ENCODE data around the gene IRS1.
"Not testable (repeated sequence)": the region's sequence is repeated elsewhere in the genome, so short reads cannot be mapped to it uniquely, and the experiment has no call there.

The IRS1 gene, protein sequence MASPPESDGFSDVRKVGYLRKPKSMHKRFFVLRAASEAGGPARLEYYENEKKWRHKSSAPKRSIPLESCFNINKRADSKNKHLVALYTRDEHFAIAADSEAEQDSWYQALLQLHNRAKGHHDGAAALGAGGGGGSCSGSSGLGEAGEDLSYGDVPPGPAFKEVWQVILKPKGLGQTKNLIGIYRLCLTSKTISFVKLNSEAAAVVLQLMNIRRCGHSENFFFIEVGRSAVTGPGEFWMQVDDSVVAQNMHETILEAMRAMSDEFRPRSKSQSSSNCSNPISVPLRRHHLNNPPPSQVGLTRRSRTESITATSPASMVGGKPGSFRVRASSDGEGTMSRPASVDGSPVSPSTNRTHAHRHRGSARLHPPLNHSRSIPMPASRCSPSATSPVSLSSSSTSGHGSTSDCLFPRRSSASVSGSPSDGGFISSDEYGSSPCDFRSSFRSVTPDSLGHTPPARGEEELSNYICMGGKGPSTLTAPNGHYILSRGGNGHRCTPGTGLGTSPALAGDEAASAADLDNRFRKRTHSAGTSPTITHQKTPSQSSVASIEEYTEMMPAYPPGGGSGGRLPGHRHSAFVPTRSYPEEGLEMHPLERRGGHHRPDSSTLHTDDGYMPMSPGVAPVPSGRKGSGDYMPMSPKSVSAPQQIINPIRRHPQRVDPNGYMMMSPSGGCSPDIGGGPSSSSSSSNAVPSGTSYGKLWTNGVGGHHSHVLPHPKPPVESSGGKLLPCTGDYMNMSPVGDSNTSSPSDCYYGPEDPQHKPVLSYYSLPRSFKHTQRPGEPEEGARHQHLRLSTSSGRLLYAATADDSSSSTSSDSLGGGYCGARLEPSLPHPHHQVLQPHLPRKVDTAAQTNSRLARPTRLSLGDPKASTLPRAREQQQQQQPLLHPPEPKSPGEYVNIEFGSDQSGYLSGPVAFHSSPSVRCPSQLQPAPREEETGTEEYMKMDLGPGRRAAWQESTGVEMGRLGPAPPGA (N-terminal part only)

DNA sequence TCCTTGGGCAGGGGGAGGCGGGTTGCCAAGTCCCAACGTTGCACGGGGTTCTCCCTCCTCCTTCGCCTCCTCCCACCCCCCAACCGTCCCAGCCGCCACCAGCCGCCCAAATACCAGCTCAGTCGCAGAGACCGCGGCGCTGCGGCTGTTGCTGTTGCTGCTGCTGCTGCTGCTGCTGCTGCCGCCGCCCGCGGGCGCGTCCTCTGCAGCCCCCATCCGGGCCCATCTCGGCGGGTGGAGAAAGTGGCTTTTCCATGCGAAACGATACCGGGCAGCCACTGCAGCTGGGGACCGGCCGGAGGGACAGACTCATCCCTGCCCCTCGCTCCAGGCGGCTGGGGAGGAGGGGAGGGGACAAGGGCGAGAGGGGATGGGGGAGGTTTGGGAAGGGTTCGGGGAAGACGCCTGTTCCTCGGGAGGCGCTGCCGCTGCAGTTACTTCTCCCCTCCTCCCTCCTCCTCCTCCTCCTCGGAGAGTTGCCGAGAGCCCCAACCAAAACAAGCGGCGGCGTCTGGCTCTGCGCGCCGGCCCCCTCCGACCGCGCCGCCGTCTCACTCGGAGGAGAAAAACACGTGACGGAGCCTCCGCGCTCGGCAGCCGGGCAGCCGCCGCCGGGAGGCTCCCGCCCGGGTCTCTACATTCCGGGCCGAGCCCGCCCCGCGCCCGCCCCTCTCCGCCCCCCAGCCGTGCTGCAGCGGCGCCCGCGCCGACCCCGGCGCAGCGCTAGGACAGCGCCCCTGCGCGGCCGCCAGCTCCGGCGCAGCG, at the start of gene IRS1:
Gene IRS1 (minus strand): TSS at position 610 of the 765 bp plus-strand sequence. CDS start 1,082 bp downstream, outside the sequence.
- DNase-seq, result peak; percentile 47

DNA sequence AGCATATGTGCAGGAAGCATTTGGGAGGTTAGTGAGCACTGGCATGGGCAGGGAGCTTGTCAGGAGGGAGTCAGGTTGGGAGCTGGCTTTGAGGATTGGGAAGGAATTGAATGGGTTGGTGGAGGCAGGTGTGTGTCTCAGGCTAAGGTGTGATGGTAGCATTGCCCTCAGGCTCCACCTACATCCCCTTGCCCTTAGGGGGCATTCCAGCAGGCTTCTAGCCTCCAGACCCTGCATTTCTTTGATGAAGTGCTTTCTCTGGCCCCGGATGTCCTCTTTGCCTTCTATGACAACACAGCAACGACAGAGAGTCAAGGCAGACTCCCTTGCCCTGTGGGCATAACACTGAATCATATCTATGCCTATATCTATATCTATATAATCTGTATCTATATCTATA, 49.7 kb upstream of the IRS1 start:
- no peak for DNase-seq

DNA sequence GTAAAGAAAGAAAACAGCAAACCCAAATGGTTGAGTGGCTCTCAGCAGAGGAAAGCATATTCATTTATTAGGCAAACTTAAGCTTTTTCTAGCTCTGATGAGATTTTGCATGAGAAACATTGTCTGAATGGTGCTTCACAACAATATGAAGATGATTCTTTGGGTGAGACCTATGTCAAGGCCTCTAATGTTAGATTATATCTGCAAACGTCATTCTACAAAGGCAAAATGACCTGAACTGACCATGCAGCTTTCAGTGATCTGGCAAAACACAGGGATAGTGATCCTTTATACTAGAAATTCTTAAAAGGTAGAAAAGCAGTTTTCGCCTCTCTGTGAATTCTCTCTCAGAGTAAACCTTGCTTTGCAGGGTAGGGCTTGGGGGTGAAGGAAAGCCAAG, 47.9 kb upstream of the IRS1 start:
- DNase-seq, result no peak

DNA sequence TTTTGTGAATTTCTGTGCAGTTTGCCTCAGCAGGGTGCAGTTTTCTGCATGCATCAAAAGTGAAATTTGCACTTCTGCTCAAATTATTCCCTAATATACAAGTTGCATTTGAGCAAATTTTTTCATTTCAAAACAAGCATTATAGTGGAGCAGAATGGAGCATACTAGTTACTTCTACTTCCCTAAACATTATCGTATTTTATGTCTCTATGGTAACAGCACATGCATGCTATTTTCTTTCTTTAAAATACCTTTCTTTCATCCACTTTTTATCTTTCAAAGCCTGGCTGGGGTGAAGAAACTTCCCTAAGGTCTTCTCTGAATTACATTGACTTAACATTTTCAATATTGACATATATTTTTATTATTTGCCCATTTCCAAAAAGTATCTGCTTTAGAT, 47.5 kb upstream of the IRS1 start:
- DNase-seq, result no peak

DNA sequence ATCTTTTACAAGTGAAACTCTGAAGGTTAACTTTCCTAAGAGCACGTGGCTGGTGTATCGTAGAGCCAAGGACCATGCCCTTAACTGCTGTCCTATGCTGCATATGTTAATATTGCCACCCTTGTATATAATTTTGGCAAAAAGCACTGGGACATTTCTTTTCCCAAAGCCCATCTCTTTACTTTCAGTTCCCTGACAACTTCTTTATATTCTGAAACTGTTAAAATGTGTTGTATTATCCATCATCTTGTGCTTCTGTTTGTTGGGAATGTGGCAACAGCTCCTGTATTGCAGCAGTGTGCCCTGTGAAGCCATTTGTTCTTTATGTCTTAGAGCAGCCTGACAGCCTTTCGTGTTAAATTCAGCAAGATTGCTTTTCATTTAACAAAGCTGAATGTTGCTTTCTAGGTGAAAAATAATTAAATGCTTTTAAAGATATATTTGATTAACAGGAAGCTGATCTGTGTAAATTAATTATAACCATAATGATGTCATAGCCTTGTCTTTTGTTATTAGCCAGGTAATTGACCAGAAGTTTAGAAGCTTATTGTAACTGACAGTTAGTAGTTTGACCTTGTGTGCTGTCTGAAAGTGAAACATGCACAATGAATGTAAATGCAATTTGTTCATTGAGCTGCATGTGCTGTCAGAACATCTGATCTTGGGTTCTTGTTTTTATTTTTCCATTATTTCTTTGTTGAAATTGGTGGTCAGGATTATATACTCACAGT, 45.9 kb upstream of the IRS1 start:
- DNase-seq, result no peak

DNA sequence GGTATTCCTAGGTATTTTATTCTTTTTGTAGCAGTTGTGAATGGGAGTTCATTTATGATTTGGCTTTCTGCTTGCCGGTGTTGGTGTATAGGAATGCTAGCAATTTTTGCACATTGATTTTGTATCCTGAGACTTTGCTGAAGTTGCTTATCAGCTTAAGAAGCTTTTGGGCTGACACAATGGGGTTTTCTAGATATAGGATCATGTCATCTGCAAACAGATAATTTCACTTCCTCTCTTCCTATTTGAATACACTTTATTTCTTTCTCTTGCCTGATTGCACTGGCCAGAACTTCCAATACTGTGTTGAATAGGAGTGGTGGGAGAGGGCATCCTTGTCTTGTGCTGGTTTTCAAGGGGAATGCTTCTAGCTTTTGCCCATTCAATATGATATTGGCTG, 43.4 kb upstream of the IRS1 start:
- DNase-seq, result not testable (repeated sequence)

DNA sequence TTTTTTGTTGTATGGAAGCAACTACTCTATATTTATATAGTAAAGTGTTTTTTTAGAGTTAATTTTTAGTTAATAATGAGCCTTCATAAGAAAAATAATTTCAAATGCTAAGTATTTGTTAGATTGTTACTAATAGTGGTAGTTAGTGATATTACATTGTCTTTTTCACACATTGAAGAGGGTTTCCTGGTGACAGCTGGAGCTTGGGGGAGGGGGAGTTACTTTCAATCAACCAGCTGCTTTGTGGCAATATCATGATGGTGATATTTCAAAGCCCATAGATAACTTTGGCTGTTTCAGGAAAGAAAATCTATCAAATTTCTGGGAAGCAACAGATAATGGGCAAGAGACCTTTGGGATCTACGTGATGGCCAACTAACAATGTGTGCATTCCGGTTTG, 40.3 kb upstream of the IRS1 start:
- no peak for DNase-seq

DNA sequence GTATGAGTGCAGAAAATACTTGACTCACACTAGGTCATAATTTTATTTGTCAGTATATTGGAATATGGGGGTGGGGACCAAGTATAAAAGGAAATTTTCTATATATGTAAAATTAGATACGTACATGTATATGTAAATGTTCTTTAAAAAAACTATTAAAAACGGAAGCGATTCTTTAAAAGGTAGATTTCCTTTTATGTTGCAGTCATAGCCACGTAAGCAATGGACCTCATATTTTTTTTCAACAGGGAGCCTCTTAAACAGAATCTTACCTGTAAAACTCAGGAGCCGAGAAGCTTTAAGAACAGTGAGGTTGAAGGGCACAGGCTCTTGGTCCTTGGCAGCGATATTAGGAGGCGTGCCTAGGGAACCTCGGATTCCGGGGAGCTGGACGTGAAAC, 39.5 kb upstream of the IRS1 start:
- no peak for DNase-seq

DNA sequence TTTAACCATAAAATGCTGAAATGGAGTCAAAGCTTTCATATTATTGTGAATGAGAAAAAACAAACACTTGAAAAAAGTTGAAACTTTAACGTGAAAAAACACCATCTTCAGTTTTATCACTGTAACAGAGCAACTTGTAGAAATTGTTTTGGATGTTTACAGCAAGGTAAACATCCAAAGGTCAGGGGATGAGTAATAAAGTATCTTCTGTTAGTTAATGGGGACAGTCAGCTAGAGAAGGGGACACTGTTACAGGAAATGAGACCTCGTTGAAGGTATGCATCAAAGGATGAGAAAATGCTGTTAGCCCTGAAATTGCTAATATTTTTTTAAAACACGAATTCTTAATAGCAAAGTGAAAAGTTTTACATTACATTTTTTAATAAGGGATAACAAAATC, 39.1 kb upstream of the IRS1 start:
- DNase-seq, result no peak

DNA sequence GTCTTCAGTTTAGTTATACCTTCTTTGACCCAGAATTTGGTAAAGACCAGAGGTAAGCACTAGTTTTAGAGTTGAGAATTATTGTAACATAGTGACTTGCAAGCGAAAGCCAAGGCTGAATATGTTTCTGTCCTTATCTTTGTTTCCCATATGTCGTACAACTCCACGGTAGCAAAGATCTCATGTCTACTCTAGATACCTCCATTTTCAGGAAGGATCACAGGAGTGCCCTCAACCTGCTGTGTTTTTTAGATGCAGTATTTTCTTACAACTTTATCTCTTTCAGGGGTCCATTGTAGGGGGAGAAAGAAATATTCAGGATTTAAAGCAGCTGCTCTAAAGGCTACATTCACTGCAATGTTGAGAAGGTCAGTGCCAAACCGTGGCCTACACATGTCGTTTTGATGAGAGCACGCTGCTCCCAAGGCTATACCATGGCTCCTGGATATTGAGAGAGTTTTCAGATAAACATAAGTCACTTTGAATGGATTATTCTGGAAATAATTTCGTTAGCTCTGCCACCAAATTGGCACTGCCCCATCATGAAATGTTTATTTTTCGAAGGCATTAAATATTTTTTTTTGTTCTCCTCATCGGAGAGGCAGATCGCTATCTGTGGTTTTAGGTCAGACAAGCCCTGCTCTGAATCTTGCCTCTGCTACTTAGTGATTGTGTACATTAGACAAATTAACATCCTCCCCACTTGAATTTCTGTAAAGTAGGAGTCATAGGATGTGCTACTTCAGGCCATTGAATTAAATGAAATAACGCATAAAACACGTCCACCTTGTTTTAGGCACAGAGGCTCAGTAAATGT, 38.4 kb upstream of the IRS1 start:
- no peak for DNase-seq

DNA sequence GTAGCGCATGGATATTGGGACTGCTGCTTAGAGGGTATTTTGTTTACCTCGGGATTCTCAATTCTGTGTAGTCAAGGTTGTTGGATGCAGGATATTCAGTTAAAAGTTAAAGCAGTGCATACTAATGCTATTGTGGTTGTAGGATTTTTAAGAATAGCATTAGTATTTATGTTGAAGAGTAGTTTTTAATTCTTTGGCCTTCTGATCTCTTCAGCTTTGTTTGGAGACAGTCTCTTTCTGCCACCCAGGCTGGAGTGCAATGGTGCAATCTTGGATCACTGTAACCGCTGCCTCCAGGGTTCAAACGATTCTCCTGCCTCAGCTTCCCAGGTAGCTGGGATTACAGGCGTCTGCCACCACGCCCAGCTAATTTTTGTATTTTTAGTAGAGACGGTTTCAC, 37.7 kb upstream of the IRS1 start:
- DNase-seq, result no peak

DNA sequence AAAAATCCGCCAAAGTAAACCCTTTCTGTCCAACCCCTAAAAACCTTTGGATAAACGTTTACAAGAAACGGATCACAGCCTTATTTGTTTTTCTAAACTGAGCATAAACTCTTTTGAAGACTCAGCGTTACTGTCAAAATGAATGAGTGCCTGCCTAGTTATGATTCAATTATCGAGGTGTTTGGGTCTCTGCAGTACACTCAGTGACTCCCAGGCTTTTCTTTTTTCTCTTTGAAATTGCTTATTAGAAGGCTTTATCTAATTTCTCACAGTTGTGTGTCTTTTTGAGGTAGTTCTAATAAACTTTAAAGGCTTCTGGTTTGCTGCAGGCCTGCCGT, 36.9 kb upstream of the IRS1 start:
- no peak for DNase-seq

DNA sequence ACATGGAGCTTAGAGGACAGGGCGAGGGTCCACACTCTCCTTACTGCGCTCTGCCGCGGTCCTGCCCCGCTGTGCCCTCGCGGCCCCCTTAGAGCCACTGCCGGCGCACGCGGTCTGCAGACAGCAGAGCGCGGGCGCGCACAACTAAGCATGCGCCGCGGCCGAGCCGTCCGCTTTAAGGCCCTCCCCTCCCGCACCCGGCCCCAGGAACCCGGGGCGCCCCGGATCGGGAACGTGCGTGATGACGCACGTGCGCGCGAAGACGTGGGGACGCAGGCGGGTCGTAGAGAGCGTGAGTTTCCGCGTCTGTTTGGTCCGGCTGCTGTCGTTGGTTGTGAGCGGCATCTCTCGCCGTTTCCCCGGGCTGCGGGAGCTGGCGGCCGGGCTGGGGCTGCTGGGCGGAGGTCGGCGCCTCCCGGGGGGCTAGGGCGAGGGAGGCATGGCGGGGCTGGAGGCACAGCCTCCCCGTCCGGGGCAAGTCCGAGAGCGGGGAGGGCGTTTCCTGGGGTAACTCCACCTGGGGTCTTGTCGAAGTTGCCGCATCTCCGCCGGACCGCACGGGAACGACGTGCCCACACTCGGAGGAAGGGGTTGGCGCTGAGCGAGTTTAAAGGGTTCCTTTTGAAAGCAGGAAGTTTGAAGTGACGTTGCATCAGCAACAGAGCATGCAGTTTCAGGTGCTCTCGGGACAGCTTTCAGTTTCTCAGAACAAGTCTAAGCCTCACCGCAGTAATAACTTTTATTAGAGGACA, 36.4 kb upstream of the IRS1 start, which contains the start of gene RHBDD1:
Gene RHBDD1 (plus strand): TSS at position 259 of the 752 bp plus-strand sequence. CDS start 28,640 bp downstream, outside the sequence.
- peak; percentile 92 for DNase-seq

DNA sequence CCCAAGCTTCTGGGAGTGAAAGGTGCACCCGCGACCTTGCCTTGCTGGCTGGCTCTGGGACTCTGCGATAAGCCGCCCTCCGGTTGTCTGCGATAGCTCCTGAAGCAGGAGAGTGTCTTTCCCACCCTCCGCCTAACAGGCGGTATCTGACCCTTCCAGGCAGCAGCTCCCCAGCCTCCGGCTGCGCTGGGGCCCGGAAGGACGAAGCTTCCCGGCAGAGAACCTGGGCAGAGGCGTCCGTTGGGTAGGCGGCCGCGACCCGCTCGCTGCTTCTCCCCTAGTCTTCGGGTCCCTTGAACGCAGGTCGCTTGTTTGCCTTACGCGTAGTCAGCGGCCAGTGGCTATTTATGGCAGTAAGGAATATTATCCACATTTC, 35.8 kb upstream of the IRS1 start:
- DNase-seq, result no peak

DNA sequence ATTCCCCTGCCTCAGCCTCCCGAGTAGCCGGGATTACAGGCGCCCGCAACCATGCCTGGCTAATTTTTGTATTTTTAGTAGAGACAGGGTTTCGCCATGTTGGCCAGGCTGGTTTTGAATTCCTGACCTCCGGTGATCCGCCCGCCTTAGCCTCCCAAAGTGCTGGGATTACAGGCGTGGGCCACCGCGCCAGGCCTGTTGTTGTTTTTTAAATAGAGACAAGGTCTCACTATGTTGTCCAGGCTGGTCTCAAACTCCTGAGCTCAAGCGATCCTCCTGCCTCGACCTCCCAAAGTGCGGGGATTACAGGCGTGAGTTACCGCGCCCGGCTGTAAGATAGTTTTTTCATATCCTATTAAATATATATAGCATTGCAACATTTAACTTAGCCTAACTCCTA, 35.3 kb upstream of the IRS1 start:
- not testable (repeated sequence) for DNase-seq

DNA sequence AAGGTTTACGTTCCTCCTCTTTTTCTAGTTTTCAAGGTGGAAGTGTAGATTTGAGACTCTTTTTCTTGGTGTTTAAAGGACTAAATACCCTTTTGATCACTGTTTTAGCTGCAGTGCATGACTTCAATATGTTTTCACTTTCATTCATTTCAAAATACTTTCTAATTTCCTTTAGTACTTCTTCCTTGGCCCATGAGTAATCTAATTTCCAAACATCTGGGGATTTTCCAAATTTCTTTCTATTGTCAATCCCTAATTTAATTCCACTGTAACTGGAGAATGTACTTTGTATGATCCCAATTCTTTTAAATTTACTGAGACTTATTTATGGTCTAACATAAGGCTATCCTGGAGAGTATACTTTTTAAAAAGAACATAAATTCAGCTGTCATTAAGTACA, 32.4 kb upstream of the IRS1 start:
- DNase-seq, result no peak

DNA sequence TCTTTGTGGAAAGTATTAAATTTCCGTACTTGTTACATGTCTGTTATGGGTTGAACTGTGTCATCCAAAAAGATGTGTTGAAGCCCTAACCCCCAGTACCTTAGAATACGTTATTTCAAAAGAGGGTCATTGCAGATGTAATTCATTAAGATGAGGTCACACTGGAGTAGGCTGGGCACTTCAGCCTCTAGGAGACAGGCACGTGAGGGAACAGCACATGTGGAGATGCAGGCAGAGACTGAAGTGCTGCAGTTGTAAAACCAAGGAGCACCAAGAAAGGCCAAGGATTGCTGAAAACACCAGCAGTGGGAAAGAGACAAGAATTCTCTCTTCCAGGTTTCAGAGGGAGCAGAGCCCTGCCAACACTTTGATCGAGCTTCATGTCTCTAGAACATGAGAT, 31.6 kb upstream of the IRS1 start:
- no peak for DNase-seq

DNA sequence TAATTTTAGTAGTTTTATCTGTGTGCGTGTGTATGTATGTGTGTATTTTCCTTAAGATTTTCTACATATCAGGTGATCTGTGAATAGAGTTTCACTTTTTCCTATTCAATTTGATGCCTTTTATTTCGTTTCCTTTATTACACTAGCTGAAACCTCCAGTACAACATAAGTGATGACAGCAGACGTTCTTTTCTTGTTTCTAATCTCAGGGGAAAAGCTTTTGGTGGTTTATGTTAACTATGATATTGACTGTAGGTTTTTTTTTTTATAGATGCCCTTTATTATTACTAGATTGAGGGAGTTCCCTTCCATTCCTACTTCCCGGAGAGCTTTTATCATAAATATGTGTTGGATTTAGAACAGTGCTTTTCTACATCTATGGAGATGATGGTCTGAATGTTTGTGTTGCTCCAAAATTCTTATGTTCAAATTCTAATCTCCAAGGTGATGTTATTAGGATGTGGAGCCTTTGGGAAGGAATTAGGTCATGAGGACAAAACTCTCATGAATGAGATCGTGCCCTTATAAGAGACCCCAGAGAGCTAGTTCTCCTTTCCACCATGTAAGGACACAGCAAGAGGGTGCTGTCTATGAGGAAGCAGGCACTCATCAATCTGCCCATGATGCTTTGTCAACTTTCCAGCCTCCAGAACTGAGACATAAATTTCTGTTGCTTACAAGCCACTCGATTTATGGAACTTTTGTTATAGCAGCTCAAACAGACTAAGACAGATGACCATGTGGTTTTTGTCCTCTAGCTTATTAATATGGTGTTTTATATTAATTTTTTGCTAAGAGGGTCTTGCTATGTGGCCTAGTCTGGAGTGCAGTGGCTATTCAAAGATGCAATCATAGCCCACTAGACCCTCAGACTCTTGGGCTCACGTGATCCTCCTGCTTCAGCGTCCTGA, 30.4 kb upstream of the IRS1 start:
- DNase-seq, result no peak

DNA sequence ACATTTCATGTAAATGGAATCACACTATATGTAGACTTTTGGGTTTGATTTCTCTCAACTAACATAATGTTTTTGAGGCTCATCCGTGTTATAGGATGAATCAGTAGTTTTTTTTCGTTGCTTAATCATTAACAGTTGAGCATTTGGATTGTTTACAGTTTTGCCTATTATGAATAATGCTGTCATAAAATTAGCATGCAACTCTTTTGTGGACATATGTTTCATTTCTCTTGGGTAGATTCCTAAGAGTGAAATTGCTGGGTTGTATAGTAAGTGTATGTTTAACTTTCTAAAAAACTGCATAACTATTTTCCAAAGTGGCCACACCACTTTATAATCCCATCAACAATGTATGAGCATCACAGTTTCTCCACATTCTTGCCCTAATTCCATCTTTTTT, 28.6 kb upstream of the IRS1 start:
- DNase-seq, result no peak

DNA sequence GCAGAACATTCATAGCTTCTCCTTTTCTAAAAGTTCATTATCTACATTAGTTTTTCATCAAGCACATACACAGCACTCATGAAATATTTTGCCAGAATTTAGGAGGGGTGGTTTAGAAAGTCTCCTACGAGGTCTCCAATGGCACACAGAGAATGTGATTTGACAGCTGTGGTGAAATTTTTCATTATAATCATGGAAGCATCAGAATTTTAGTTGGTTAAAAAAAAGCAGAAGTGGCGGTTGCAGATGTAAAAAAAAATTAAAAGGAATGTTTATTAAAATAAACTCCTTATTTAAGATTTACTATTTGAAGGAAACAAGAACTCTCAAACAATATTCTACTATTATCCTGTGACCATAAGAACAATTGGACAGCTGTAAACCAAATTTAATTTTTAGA, 25.4 kb upstream of the IRS1 start:
- DNase-seq, result no peak
